H1 (cell line): ENCODE data around the gene DZIP1L. TPM values are rescaled to one million over a fixed set of nuclear protein-coding genes. Genes with fewer than 3 reads are reported as not detected.

Experiments
- EZH2 ChIP-seq: fragments of 200-600 bp; sonication (generic); IDR thresholded peaks from 2 replicates; pipeline ENCODE4 v1.7.1; 2012; ENCODE audit warnings: low read depth, mild to moderate bottlenecking, moderate library complexity, low read length, inconsistent platforms; ENCODE audit not compliant: severe bottlenecking
- NANOG ChIP-seq: IDR thresholded peaks from 2 replicates; pipeline ENCODE4 v1.6.1; 2011; ENCODE audit warnings: low read length, low read depth, mild to moderate bottlenecking, inconsistent platforms; ENCODE audit not compliant: insufficient read depth, poor library complexity, severe bottlenecking
- SIN3A ChIP-seq, 2 experiments: IDR thresholded peaks in 1 of 2; conservative IDR thresholded peaks in 1 of 2; 2 replicates each; pipeline ENCODE4 v1.6.1; 2011 to 2012; ENCODE audit warnings: low read length in 2 of 2, improper control_type of control experiment in 1 of 2, low read depth in 1 of 2, mild to moderate bottlenecking in 1 of 2
- SIRT6 ChIP-seq: IDR thresholded peaks from one replicate; pipeline ENCODE4 v1.7.1; 2012; ENCODE audit warnings: low read length, inconsistent platforms
- SP4 ChIP-seq: IDR thresholded peaks from 2 replicates; pipeline ENCODE4 v1.6.1; 2012; ENCODE audit warnings: low read length, inconsistent platforms
- polyA plus RNA-seq, 7 experiments: library from polyadenylated mRNA; depleted of rRNA in 3 of 7; stranded (reverse) in 5 of 7; unstranded in 2 of 7; fragments of >200 nt in 5 of 7; fragments of 200-250 nt in 2 of 7; gene quantifications; 1 replicate in 5 of 7; 2 replicates in 1 of 7; 4 replicates in 1 of 7; pipeline versions ENCODE4 v1.2.1 to v1.2.3, GENCODE V29; 2011 to 2013; ENCODE audit warnings: missing spikeins in 2 of 7, mixed read lengths in 2 of 7
- total RNA-seq: library from RNA; stranded (reverse); fragmentation: NEBNext Ultra II Directional; extraction: Animal tissue kit (Norgen Biotek cat#: 25700); gene quantifications from 2 replicates; pipeline ENCODE4 v1.2.1, GENCODE V29; 2021

The DZIP1L gene
- total and polyA plus RNA-seq, 2 of the 8 experiments (the other 6 are each of a cell fraction or from before 2014, with no cell fraction given): 6.5 to 8.3 TPM

- TF ChIP-seq SIN3A (conservative IDR thresholded peaks at IDR 0.05 in 1 of 2, IDR thresholded peaks at IDR 0.05 in 1 of 2; ENCODE audit: low read depth in 1 of 2, low read length in 2 of 2) (no peak), EZH2 (no peak), NANOG (no peak), SP4 (no peak), SIRT6 (no peak)
These were observed 11.9 kb downstream of the DZIP1L start (continued) for GRCh38 chr3:138103466-138103865.
